MM.1S (cell line): ENCODE data around the gene IL13.
"Not testable (repeated sequence)": the region's sequence is repeated elsewhere in the genome, so short reads cannot be mapped to it uniquely, and the experiment has no call there.

Source experiments
- EZH2 ChIP-seq: fragments of 300-600 bp; sonication (generic); optimal IDR thresholded peaks from 2 replicates; pipeline ENCODE3; 2017; ENCODE audit warnings: low read depth, mild to moderate bottlenecking, antibody characterized with exemption, low read length, mixed read lengths
- TF ChIP-seq, protein P1 (sequence below): fragments of 300-600 bp; sonication (generic); IDR thresholded peaks from 2 replicates; pipeline ENCODE4 v1.5.1; 2016; ENCODE audit warnings: antibody characterized with exemption, low read length, mixed read lengths

GRCh38 chr5:132691755-132692631 lies 34.0 kb downstream of the IL13 start:
- not testable (repeated sequence) for TF ChIP-seq EZH2
- TF ChIP-seq, protein P1, sequence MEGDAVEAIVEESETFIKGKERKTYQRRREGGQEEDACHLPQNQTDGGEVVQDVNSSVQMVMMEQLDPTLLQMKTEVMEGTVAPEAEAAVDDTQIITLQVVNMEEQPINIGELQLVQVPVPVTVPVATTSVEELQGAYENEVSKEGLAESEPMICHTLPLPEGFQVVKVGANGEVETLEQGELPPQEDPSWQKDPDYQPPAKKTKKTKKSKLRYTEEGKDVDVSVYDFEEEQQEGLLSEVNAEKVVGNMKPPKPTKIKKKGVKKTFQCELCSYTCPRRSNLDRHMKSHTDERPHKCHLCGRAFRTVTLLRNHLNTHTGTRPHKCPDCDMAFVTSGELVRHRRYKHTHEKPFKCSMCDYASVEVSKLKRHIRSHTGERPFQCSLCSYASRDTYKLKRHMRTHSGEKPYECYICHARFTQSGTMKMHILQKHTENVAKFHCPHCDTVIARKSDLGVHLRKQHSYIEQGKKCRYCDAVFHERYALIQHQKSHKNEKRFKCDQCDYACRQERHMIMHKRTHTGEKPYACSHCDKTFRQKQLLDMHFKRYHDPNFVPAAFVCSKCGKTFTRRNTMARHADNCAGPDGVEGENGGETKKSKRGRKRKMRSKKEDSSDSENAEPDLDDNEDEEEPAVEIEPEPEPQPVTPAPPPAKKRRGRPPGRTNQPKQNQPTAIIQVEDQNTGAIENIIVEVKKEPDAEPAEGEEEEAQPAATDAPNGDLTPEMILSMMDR = not testable (repeated sequence)
